ENCODE results near the gene CRYGC. TPM values are rescaled to one million over a fixed set of nuclear protein-coding genes. Genes with fewer than 3 reads are reported as not detected.
"Not testable (repeated sequence)": the region's sequence is repeated elsewhere in the genome, so short reads cannot be mapped to it uniquely, and the experiment has no call there.

CRYGC gene
- total RNA-seq, 8 experiments from 2014 or later = 0.41 to 1.3 (median 0.49) TPM; not detected in 5

DNA sequence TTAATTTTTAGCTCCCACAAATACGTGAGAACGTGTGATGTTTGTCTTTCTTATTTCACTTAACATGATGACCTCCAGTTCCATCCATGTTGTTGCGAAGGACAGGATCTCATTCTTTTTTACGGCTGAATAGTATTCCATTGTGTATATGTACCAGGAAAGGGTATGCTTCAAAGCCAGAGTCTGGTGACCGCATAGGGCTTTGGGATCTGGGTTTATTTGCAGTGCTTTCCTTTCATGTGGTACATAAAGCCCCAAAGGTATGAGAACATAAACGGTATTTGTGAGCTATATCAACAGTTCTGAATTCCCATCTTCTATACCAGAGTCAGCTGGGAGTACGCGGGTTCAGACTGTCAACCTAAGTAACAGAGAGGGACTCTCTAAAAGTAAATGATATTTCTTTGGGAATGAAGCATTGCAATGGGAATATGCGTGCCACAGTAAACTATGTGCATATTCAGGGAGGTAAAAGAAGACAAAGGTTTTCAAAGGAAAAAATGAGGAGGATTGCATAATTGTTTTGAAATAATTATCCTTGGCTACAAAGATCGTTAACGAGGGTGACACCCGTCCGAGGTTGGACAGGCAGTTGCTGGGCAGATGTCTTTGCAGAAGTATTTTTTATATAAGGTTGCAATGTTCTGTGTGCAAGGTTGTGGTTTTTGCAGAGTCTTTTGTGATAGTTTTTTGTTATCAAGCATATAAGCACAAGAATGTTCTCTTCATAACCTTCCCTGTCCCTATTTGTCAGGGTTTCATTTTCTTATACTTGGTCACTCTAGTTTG, 29.8 kb downstream of the CRYGC start:
- in situ Hi-C loops (cut with MboI; ENCODE audit: low pct_unique_long_range_greater_than_20kb in 2 of 9, low sequenced_read_pairs in 9 of 9, unreplicated experiment in 9 of 9) = loop anchor here in 3 of 9 experiments (25.0 kb wide), 1 partner anchor 162 kb away; the partner anchor contains the start of genes IDH1 (in 3 of the 3) and PIKFYVE (in 3 of the 3)
- Histone ChIP-seq H3K27ac (no peak overlapping the region), H3K4me1 (replicated peaks in 1 of 2) (no peaks in the 10 kb centered on the region), H3K4me3 (no peak overlapping the region)
- 20 to 100% (median 77%) methylated on average over 1 to 13 of the region's 13 CpGs for WGBS, 10 experiments
- ATAC-seq (replicated peaks in 6 of 8) = peak in 3 of 8 experiments; percentile 34 to 67 (median 47)

DNA sequence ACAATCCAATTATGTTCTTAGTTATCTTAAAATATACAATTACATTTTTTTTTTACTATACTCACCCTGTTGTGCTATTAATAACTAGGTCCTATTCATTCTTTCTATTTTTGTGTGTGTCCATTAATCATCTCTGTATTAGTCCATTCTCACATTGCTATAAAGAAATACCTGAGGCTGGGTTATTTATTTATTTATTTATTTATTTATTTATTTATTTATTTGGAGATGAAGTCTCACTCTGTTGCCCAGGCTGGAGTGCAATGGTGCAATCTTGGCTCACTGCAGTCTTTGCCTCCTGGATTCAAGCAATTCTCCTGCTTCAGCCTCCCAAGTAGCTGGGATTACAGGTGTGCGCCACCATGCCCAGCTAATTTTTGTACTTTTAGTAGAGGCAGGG, 30.9 kb downstream of the CRYGC start:
- in situ Hi-C loops (cut with MboI; ENCODE audit: low pct_unique_long_range_greater_than_20kb in 2 of 9, low sequenced_read_pairs in 9 of 9, unreplicated experiment in 9 of 9); ATAC-seq (replicated peaks in 6 of 8); H3K27ac ChIP-seq; H3K4me1 ChIP-seq (replicated peaks in 1 of 2); H3K4me3 ChIP-seq: not testable (repeated sequence)
- 80 to 100% (median 100%) methylated on average over 1 of the region's 1 CpG; no CpG with 5 or more reads in 5 of the 10 experiments for WGBS, 10 experiments

DNA sequence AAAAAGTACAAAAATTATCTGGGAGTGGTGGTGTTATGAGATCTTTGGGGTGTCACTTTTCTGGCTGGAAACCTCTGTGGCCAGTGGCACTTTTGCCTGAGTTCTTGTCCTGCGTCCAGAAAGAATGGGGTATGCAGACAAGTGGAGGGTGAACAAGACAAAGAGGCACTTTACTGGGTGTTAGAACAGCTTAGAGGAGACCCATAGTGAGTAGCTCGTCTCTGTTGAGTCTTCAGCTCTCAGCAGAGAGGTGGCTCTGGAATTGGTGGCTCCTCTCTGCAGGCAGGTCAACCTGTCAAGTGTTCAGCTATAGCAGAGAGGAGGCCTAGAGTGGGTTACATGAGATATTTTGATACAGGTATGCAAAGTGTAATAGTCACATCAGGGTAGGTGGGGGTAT, 31.4 kb downstream of the CRYGC start:
- Histone ChIP-seq H3K27ac (no peak overlapping the region), H3K4me3 (no peak overlapping the region), H3K4me1 (replicated peaks in 1 of 2) (no peaks in the 10 kb centered on the region)
- in situ Hi-C loops (cut with MboI; ENCODE audit: low pct_unique_long_range_greater_than_20kb in 2 of 9, low sequenced_read_pairs in 9 of 9, unreplicated experiment in 9 of 9) = no loop called here
- 0 to 100% (median 65%) methylated on average over 1 to 2 of the region's 2 CpGs; no CpG with 5 or more reads in 5 of the 10 experiments for WGBS, 10 experiments
- ATAC-seq (replicated peaks in 6 of 8) = no peak

DNA sequence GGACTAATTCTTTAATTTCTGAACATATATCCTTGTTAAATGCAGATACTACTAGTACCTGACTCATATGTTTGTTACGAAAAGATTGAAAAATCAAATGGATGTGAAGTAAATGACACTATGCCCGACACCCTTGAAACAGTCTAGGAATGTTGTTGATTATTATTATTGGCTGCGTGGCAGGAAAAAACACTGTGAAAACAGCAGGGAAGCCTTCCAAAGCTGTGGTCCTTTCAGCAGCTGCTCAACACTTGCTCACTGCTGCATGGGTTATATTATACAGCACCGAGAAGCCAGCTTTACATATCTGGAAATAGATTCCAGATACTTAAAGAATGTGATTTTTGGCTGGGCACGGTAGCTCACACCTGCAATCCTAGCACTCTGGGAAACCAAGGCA, 31.8 kb downstream of the CRYGC start:
- Histone ChIP-seq H3K4me3 (no peak overlapping the region), H3K4me1 (replicated peaks in 1 of 2) (no peaks in the 10 kb centered on the region), H3K27ac (no peak overlapping the region)
- in situ Hi-C loops (cut with MboI; ENCODE audit: low pct_unique_long_range_greater_than_20kb in 2 of 9, low sequenced_read_pairs in 9 of 9, unreplicated experiment in 9 of 9) = no loop called here
- 0 to 100% (median 88%) methylated on average over 1 to 5 of the region's 5 CpGs for WGBS, 10 experiments
- peak in 3 of 8 experiments; percentile 4 to 11 (median 11) for ATAC-seq (replicated peaks in 6 of 8)

DNA sequence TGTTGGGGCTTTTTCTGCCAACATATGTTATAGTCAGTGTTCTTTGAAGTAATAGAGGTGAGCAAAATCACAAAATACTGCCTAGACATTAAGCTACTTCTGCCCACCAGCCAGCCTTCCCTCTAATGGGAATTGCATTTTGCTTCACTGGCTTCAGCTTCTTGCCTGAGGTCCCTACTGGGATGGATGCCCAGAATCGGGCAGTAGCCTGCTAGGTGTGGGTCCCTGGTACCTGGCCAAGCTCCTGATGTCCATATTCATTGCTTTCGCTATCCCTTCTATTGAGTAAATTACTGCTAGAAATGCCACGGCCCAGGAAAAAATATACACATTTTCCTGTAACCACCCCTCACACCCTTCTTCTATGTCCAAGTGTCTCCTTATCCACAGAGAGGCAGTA, 32.3 kb downstream of the CRYGC start:
- Histone ChIP-seq H3K4me3 (no peak overlapping the region), H3K4me1 (replicated peaks in 1 of 2) (no peaks in the 10 kb centered on the region), H3K27ac (no peak overlapping the region)
- 0 to 100% (median 18%) methylated on average over 1 to 3 of the region's 3 CpGs; no CpG with 5 or more reads in 3 of the 10 experiments for WGBS, 10 experiments
- in situ Hi-C loops (cut with MboI; ENCODE audit: low pct_unique_long_range_greater_than_20kb in 2 of 9, low sequenced_read_pairs in 9 of 9, unreplicated experiment in 9 of 9) = no loop called here
- peak in 3 of 8 experiments; percentile 28 to 59 (median 39) for ATAC-seq (replicated peaks in 6 of 8)

DNA sequence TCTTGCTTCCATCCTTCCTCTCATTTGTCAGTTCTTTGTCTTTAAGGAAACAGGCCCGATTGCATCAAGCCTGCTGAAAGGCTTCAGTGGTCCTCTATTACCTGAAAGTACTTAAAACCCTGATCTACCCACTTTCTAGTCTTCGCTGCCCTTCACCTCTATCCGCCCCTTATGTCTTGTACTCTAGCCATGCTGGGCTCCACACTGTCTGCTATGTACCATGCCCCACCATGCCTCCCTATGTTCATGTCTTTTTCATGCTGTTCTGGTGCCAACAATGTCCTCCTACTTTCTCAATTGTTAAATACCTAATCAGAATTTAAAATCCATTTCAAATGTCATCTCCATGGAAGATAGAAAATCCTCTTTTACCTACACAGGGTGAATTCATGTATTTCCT, 33.5 kb downstream of the CRYGC start:
- in situ Hi-C loops (cut with MboI; ENCODE audit: low pct_unique_long_range_greater_than_20kb in 2 of 9, low sequenced_read_pairs in 9 of 9, unreplicated experiment in 9 of 9) = no loop called here
- no peaks in the 10 kb centered on the region for H3K4me1 ChIP-seq (replicated peaks in 1 of 2)
- ATAC-seq (replicated peaks in 6 of 8) = no peak
- H3K27ac ChIP-seq = no peak overlapping the region
- H3K4me3 ChIP-seq = no peak overlapping the region
- WGBS, 10 experiments = 40 to 100% (median 86%) methylated on average over 1 to 3 of the region's 3 CpGs; no CpG with 5 or more reads in 3 of the 10 experiments

DNA sequence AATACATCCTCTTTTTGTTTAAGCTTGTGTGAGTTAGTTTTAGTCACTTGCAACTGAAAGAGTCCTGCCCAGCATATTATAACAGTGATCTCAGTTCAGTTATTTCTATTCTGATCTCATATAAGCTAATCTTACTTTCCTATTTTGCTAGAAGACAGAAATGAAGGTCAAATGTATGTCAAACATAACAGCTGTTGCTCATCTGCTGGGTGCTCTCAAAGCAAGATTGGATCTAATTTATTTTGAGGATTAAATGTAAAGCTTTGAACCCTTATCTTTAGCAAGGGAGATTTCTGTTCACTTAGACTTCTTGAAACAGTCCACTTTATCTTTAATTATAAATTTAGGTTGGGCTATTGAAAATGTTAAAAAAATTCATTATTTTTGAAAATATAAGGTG, 36.5 kb downstream of the CRYGC start:
- Histone ChIP-seq H3K27ac (no peak overlapping the region), H3K4me1 (replicated peaks in 1 of 2) (no peaks in the 10 kb centered on the region), H3K4me3 (no peak overlapping the region)
- no peak for ATAC-seq (replicated peaks in 6 of 8)
- in situ Hi-C loops (cut with MboI; ENCODE audit: low pct_unique_long_range_greater_than_20kb in 2 of 9, low sequenced_read_pairs in 9 of 9, unreplicated experiment in 9 of 9) = no loop called here

DNA sequence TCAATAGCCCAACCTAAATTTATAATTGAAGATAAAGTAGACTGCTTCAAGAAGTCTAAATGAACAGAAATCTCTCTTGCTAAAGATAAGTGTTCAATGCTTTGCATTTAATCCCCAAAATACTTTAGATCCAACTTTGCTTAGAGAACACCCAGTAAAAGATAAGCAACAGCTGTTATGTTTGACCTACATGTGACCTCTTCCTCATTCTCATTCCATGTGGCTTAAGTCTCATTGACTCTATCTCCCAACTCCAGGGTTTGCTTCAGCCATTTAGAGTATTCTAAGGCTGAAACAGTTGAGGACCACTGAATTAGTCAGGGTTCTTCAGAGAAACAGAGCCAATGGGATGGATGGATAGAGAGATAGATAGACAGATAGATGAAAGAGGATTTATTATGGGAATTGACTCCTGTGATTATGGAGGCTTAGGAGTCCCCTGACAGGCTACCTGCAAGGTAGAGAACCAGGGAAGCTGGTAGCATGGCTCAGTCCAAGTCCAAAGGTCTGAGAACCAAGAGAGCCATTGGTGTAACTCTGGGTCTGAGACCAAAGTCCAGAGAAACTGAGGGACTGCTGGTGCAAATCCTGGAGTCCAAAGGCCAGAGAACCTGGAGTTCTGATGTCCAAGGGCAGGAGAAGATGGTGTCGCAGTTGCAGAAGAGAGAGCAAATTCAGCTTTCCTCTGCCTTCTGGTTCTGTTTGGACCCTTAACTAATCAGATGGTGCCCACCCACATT, 37.4 kb downstream of the CRYGC start:
- no peak overlapping the region for H3K27ac ChIP-seq
- H3K4me3 ChIP-seq = no peak overlapping the region
- no peaks in the 10 kb centered on the region for H3K4me1 ChIP-seq (replicated peaks in 1 of 2)
- WGBS, 10 experiments = 100% methylated on average over 1 of the region's 1 CpG; no CpG with 5 or more reads in 8 of the 10 experiments
- peak in 1 of 8 experiments; percentile 48 for ATAC-seq (replicated peaks in 6 of 8)
- in situ Hi-C loops (cut with MboI; ENCODE audit: low pct_unique_long_range_greater_than_20kb in 2 of 9, low sequenced_read_pairs in 9 of 9, unreplicated experiment in 9 of 9) = no loop called here

DNA sequence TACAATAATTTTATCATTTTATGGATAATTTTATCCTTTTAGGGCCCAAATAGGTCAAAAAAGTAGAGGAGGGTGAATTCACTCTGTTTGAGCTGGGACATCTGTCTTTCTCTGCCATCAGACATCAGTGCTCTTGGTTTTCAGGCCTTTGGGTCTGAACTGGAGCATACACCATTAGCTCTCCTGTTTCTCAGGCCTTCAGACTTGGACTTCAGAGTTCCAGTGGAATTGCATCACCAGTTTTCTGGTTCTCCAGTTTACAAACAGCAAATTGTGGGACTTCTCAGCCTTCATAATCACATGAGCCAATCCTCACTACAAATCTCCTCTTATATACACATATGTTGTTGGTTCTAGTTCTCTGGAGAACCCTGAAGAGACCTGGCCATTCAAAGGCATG, 39.2 kb downstream of the CRYGC start:
- in situ Hi-C loops (cut with MboI; ENCODE audit: low pct_unique_long_range_greater_than_20kb in 2 of 9, low sequenced_read_pairs in 9 of 9, unreplicated experiment in 9 of 9) = no loop called here
- no peak overlapping the region for H3K27ac ChIP-seq
- H3K4me1 ChIP-seq (replicated peaks in 1 of 2) = no peaks in the 10 kb centered on the region
- H3K4me3 ChIP-seq = no peak overlapping the region
- ATAC-seq (replicated peaks in 6 of 8) = no peak

DNA sequence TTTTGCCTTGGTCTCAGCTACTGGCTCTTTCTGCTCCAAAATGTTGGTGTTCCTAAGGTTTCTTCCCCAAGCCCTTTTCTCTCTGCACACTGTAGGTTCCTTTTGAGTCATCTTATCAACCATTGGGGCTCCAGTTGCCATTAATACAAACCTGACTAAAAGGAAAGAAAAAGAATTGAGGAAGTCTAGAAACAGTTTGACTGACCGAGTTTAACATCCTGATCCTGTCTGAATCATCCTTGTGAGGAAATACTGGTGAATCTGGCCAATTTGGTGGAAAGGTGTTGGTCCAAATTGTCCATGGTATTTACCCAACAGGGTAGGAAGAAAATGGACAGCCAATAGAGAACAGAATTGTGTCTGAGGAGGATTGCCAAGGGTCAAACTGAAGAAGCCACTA, 43.6 kb downstream of the CRYGC start:
- Histone ChIP-seq H3K4me3 (no peak overlapping the region), H3K4me1 (replicated peaks in 1 of 2) (no peaks in the 10 kb centered on the region), H3K27ac (no peak overlapping the region)
- no peak for ATAC-seq (replicated peaks in 6 of 8)
- WGBS, 10 experiments = 20 to 100% (median 53%) methylated on average over 1 of the region's 1 CpG; no CpG with 5 or more reads in 2 of the 10 experiments
- in situ Hi-C loops (cut with MboI; ENCODE audit: low pct_unique_long_range_greater_than_20kb in 2 of 9, low sequenced_read_pairs in 9 of 9, unreplicated experiment in 9 of 9) = no loop called here

DNA sequence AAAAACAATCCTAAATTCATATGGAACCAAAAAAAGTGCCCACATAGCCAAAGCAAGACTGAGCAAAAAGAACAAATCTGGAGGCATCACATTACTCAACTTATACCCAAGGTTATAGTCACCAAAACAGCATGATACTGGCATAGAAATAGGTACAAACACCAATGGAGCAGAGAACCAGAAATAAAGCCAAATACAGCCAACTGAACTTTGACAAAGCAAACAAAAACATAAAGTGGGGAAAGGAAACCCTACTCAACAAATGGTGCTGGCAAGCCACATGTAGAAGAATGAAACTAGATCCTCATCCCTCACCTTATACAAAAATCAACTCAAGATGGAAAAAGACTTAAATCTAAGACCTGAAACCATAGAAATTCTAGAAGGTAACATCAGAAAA, 45.8 kb downstream of the CRYGC start:
- ATAC-seq (replicated peaks in 6 of 8) = no peak
- in situ Hi-C loops (cut with MboI; ENCODE audit: low pct_unique_long_range_greater_than_20kb in 2 of 9, low sequenced_read_pairs in 9 of 9, unreplicated experiment in 9 of 9) = no loop called here
- Histone ChIP-seq H3K4me3 (no peak overlapping the region), H3K4me1 (replicated peaks in 1 of 2) (no peaks in the 10 kb centered on the region), H3K27ac (no peak overlapping the region)
